KBM-7 (cell line): Measurements from ENCODE around the gene CBX6.
A peak's percentile ranks its signal among the peaks of the same experiment; 100 is the strongest.

Experiments used
- DNase-seq: peaks from one replicate; pipeline ENCODE4 v3.0.0-alpha.2; 2015
- in situ Hi-C: fragments of 300-500 bp; cut with MboI; formaldehyde crosslinking; loops from 2 replicates; pipeline ENCODE4 v1.14.3; 2020; ENCODE audit warnings: low sequenced_read_pairs, low pct_unique_long_range_greater_than_20kb, mixed read lengths

CBX6 gene

DNA sequence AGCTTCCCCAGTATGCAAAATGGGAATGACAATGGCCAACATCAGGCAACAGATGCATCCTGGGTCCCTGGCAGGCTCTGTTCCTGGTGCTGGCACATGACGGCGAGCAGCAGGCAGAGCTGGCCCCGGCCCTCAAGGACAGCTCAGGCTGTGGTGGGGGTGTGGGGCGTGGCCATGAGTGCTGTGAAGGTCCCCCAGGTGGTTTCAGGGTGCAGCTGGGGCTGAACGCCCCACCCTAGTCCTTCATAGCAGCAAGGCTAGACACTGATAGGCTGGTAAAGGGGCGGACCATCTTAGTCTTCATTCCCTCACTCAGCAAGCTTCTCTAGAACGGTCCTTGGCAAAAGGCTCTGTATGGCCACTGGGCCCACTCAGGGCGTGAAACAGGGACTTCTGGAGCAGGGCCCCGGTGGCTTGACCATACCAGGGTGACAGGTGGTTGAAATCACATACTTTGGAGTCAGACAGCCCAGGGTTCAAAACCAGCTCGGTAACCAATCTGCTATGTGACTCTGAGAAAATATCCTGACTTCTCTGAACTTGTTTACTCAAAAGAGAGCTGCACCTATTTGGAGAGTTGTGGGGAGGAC, 43.3 kb downstream of the CBX6 start:
- in situ Hi-C loops, result no loop called here
- no peak for DNase-seq

- no peak for DNase-seq
- in situ Hi-C loops, result no loop called here
These were observed 43.8 kb downstream of the CBX6 start for GRCh38 chr22:38828191-38828590.

DNA sequence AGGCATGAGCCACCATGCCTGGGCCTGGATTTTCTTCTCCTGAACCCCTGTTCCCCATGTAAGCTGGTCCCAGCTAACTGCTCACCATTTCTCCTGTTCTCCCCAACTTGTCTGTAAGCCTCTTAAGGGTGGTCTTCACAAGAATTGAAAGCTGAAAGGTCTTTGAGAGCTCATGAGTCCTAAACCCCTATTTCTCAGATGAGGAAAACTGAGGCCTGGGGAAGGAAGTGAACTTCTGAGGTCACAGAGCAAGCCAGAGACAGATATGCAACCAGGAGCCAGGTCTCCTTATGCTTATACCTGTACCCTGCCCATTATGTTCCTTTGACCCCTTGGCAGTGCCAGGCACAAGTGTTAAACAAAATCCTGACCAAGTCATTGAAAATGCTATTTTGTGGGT, 44.5 kb downstream of the CBX6 start:
- in situ Hi-C loops, result no loop called here
- no peak for DNase-seq

GRCh38 chr22:38826801-38827200, 45.2 kb downstream of the CBX6 start:
- in situ Hi-C loops, result no loop called here
- DNase-seq, result no peak

- no peak for DNase-seq
- in situ Hi-C loops, result no loop called here
These were observed 45.6 kb downstream of the CBX6 start for GRCh38 chr22:38826386-38826785.

- peak; percentile 79 for DNase-seq
- in situ Hi-C loops, result no loop called here
These were observed 47.4 kb downstream of the CBX6 start for GRCh38 chr22:38824585-38824984.

GRCh38 chr22:38823637-38824036, 48.4 kb downstream of the CBX6 start:
- in situ Hi-C loops, result no loop called here
- no peak for DNase-seq

- no peak for DNase-seq
- in situ Hi-C loops, result no loop called here
These were observed 48.9 kb downstream of the CBX6 start for GRCh38 chr22:38823076-38823475.

DNA sequence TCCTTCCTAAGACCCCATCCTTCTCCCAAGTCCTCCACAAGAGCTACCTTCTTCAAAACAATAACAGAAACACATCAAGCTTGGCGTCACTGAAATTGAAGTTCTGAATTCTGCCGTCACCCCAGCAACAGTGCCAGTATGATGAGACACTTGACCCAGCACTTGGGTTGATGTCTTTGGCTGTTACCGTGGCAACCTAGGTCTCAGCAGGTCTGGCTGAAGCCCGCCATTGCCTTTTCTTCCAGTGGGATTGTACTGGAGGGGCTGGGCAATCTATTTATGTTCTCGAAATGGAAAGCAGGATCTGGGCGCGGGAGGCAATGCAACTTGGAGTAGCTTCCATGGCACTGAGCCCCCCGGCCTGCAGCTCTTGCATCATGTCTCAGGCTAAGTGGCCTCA, 52.0 kb downstream of the CBX6 start:
- no peak for DNase-seq
- in situ Hi-C loops, result no loop called here

GRCh38 chr22:38819387-38819940, 52.6 kb downstream of the CBX6 start:
- DNase-seq, result no peak
- in situ Hi-C loops, result no loop called here

GRCh38 chr22:38817196-38817595, 54.8 kb downstream of the CBX6 start:
- in situ Hi-C loops, result no loop called here
- no peak for DNase-seq

DNA sequence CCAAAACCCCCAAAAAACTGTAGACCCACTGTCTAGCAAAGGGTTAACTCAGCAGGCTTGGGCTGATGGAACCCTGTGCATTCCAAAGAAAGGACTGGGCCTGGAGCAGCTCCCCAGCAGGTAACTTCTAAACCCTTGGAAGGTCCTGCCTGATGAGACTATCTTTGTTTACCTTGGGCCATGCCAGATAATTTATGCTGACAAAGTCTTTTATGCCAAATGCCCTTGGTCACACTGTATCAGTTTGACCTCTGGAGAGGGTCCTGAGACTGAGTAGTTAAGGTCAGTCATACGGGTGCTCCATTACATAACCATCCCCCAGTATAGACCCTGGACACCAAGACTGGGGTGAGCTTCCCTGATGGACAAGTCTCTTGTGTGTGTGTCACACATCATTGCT, 56.2 kb downstream of the CBX6 start:
- no peak for DNase-seq
- in situ Hi-C loops, result no loop called here
